H9 (cell line): ENCODE results near the gene DNAJC21. TPM values are rescaled to one million over a fixed set of nuclear protein-coding genes. Genes with fewer than 3 reads are reported as not detected.
"Not testable (repeated sequence)": the region's sequence is repeated elsewhere in the genome, so short reads cannot be mapped to it uniquely, and the experiment has no call there.

ENCODE experiments used
- DNase-seq: peaks from one replicate; pipeline ENCODE4 v3.0.0-alpha.2; 2017
- H2AFZ ChIP-seq: one replicate; pipeline ENCODE4 v1.6.1; 2013; ENCODE audit warnings: mild to moderate bottlenecking, low read length, control low read depth, moderate library complexity
- H2AK5ac ChIP-seq: 2 replicates; pipeline ENCODE4 v1.6.1; 2013; ENCODE audit warnings: low read length, control low read depth, mixed read lengths; ENCODE audit not compliant: insufficient read length
- H2BK120ac ChIP-seq: one replicate; pipeline ENCODE4 v1.6.1; 2013; ENCODE audit warnings: low read depth, mild to moderate bottlenecking, low read length, control low read depth, inconsistent platforms; ENCODE audit not compliant: poor library complexity, severe bottlenecking
- H2BK12ac ChIP-seq: 2 replicates; pipeline ENCODE4 v1.6.1; 2013; ENCODE audit warnings: low read length, control low read depth, mixed read lengths, low read depth; ENCODE audit not compliant: insufficient read length
- H2BK15ac ChIP-seq: 2 replicates; pipeline ENCODE4 v1.6.1; 2013; ENCODE audit warnings: low read depth, low read length, control low read depth
- H2BK20ac ChIP-seq: one replicate; pipeline ENCODE4 v1.6.1; 2013; ENCODE audit warnings: low read depth, mild to moderate bottlenecking, low read length, control low read depth, inconsistent platforms; ENCODE audit not compliant: poor library complexity, severe bottlenecking
- H2BK5ac ChIP-seq: 2 replicates; pipeline ENCODE4 v1.6.1; 2013; ENCODE audit warnings: low read length, control low read depth, mixed read lengths; ENCODE audit not compliant: insufficient read length
- H3K14ac ChIP-seq: 2 replicates; pipeline ENCODE4 v1.6.1; 2013; ENCODE audit warnings: low read length, control low read depth; ENCODE audit not compliant: insufficient read depth
- H3K18ac ChIP-seq: 2 replicates; pipeline ENCODE4 v1.6.1; 2013; ENCODE audit warnings: low read depth, mild to moderate bottlenecking, mixed read lengths, low read length, control low read depth; ENCODE audit not compliant: insufficient read length
- H3K23ac ChIP-seq: 2 replicates; pipeline ENCODE4 v1.6.1; 2013; ENCODE audit warnings: low read length, control low read depth, mixed read lengths, low read depth; ENCODE audit not compliant: insufficient read length
- H3K23me2 ChIP-seq: 2 replicates; pipeline ENCODE4 v1.6.1; 2013; ENCODE audit warnings: low read depth, mild to moderate bottlenecking, mixed read lengths, low read length, control low read depth; ENCODE audit not compliant: insufficient read length, poor library complexity, severe bottlenecking
- H3K27ac ChIP-seq: 2 replicates; pipeline ENCODE4 v1.5.1; 2013; ENCODE audit warnings: low read length, control low read depth, mixed read lengths, low read depth; ENCODE audit not compliant: insufficient read length
- H3K27me3 ChIP-seq: 2 replicates; pipeline ENCODE4 v1.6.1; 2013; ENCODE audit warnings: low read length, control low read depth, inconsistent platforms; ENCODE audit not compliant: insufficient read depth
- H3K4ac ChIP-seq: 2 replicates; pipeline ENCODE4 v1.6.1; 2013; ENCODE audit warnings: low read depth, mild to moderate bottlenecking, control low read depth, inconsistent platforms, low read length, moderate library complexity
- H3K4me1 ChIP-seq: 2 replicates; pipeline ENCODE4 v1.6.1; 2013; ENCODE audit warnings: low read length, control low read depth, inconsistent platforms; ENCODE audit not compliant: insufficient read depth
- H3K4me2 ChIP-seq: 2 replicates; pipeline ENCODE4 v1.6.1; 2013; ENCODE audit warnings: low read length, control low read depth, mixed read lengths; ENCODE audit not compliant: insufficient read length, insufficient read depth
- H3K56ac ChIP-seq: 2 replicates; pipeline ENCODE4 v1.6.1; 2013; ENCODE audit warnings: low read depth, mild to moderate bottlenecking, mixed read lengths, low read length, control low read depth; ENCODE audit not compliant: insufficient read length
- H3K79me1 ChIP-seq: 2 replicates; pipeline ENCODE4 v1.6.1; 2013; ENCODE audit warnings: low read depth, mild to moderate bottlenecking, moderate library complexity, low read length, control low read depth, inconsistent platforms; ENCODE audit not compliant: insufficient read depth, poor library complexity, severe bottlenecking
- H3K79me2 ChIP-seq: 2 replicates; pipeline ENCODE4 v1.6.1; 2013; ENCODE audit warnings: low read length, control low read depth, inconsistent platforms; ENCODE audit not compliant: insufficient read depth
- H3K9ac ChIP-seq: 2 replicates; pipeline ENCODE4 v1.6.1; 2013; ENCODE audit warnings: low read length, control low read depth, mixed read lengths; ENCODE audit not compliant: insufficient read length; ENCODE audit errors: extremely low read depth
- H3K9me3 ChIP-seq: one replicate; pipeline ENCODE4 v1.6.1; 2013; ENCODE audit warnings: low read depth, low read length, inconsistent platforms; ENCODE audit not compliant: control insufficient read depth
- H3T11ph ChIP-seq: one replicate; pipeline ENCODE4 v1.6.1; 2013; ENCODE audit warnings: mild to moderate bottlenecking, low read length, control low read depth, inconsistent platforms
- H4K20me1 ChIP-seq: one replicate; pipeline ENCODE4 v1.6.1; 2013; ENCODE audit not compliant: control insufficient read depth, insufficient read length, insufficient read depth
- H4K5ac ChIP-seq: 2 replicates; pipeline ENCODE4 v1.6.1; 2013; ENCODE audit warnings: low read depth, mild to moderate bottlenecking, mixed read lengths, low read length, control low read depth; ENCODE audit not compliant: insufficient read length
- H4K8ac ChIP-seq: replicated peaks from 2 replicates; pipeline ENCODE4 v1.6.1; 2013; ENCODE audit warnings: low read length, control low read depth, mixed read lengths, low read depth; ENCODE audit not compliant: insufficient read length
- H4K91ac ChIP-seq: 2 replicates; pipeline ENCODE4 v1.6.1; 2013; ENCODE audit warnings: low read depth, mild to moderate bottlenecking, moderate library complexity, mixed read lengths, low read length, control low read depth; ENCODE audit not compliant: insufficient read length
- H3K27ac Mint-ChIP-seq, 3 experiments: 2 replicates in 2 of 3; 3 replicates in 1 of 3; pipeline ENCODE4 v1.8.0; 2020 to 2021; ENCODE audit warnings: mixed read lengths in 3 of 3, mild to moderate bottlenecking in 1 of 3, moderate library complexity in 1 of 3
- H3K27me3 Mint-ChIP-seq: 2 replicates; pipeline ENCODE4 v1.8.0; 2021; ENCODE audit warnings: low read depth, mild to moderate bottlenecking, moderate library complexity, mixed read lengths
- H3K36me3 Mint-ChIP-seq, 3 experiments: 2 replicates in 2 of 3; 3 replicates in 1 of 3; pipeline ENCODE4 v1.8.0; 2020 to 2021; ENCODE audit warnings: low read depth in 3 of 3, mixed read lengths in 3 of 3; ENCODE audit not compliant: insufficient read depth in 1 of 3
- H3K4me1 Mint-ChIP-seq, 2 experiments: 2 replicates each; pipeline ENCODE4 v1.8.0; 2020; ENCODE audit warnings: mixed read lengths in 2 of 2
- H3K4me3 Mint-ChIP-seq, 2 experiments: 2 replicates in 1 of 2; 3 replicates in 1 of 2; pipeline ENCODE4 v1.8.0; 2020 to 2021; ENCODE audit warnings: mild to moderate bottlenecking in 2 of 2, mixed read lengths in 2 of 2, moderate library complexity in 1 of 2
- H3K9me3 Mint-ChIP-seq, 2 experiments: 2 replicates in 1 of 2; 3 replicates in 1 of 2; pipeline ENCODE4 v1.8.0; 2020; ENCODE audit warnings: mild to moderate bottlenecking in 2 of 2, mixed read lengths in 2 of 2, moderate library complexity in 1 of 2
- WGBS: extraction: QIAGEN DNeasy Blood & Tissue Kit; methylation state at CpG from one replicate; pipeline ENCODE4 v1.1.7; 2013; ENCODE audit warnings: missing lambda C conversion rate, low lambda C conversion rate, mixed read lengths; ENCODE audit not compliant: insufficient read length; ENCODE audit errors: extremely low coverage; 5-methylcytosine and 5-hydroxymethylcytosine counted together
- total RNA-seq: library from RNA; stranded (reverse); gene quantifications from 2 replicates; pipeline ENCODE4 v1.2.1, GENCODE V29; 2021
- TF ChIP-seq, protein P1 (sequence below): fragments of 200-600 bp; sonication (generic); conservative IDR thresholded peaks from 3 replicates; pipeline ENCODE4 v1.8.0; 2021; ENCODE audit warnings: antibody characterized with exemption, mild to moderate bottlenecking

DNAJC21 gene
- total RNA-seq, 1 experiment from 2014 or later = 50.4 TPM

- H3K4me1 Mint-ChIP-seq = peaks cover 17 to 19% of the 10 kb centered on the region in 2 experiments
- peaks cover 5% of the 10 kb centered on the region for H3K23me2 ChIP-seq
- H4K91ac ChIP-seq = no peak overlapping the region
- no peak overlapping the region for H3K9ac ChIP-seq
- no peak overlapping the region for H2AFZ ChIP-seq
- H3K79me2 ChIP-seq = peaks cover 23% of the 10 kb centered on the region
- TF ChIP-seq, protein P1, sequence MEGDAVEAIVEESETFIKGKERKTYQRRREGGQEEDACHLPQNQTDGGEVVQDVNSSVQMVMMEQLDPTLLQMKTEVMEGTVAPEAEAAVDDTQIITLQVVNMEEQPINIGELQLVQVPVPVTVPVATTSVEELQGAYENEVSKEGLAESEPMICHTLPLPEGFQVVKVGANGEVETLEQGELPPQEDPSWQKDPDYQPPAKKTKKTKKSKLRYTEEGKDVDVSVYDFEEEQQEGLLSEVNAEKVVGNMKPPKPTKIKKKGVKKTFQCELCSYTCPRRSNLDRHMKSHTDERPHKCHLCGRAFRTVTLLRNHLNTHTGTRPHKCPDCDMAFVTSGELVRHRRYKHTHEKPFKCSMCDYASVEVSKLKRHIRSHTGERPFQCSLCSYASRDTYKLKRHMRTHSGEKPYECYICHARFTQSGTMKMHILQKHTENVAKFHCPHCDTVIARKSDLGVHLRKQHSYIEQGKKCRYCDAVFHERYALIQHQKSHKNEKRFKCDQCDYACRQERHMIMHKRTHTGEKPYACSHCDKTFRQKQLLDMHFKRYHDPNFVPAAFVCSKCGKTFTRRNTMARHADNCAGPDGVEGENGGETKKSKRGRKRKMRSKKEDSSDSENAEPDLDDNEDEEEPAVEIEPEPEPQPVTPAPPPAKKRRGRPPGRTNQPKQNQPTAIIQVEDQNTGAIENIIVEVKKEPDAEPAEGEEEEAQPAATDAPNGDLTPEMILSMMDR = peak; percentile 51; the same call in 2 of the 3 replicates
- H3K27ac Mint-ChIP-seq = no peak overlapping the region
- no peak overlapping the region for H3K4me3 Mint-ChIP-seq
- no peak overlapping the region for H4K8ac ChIP-seq
- H3K4ac ChIP-seq = no peak overlapping the region
- H2BK15ac ChIP-seq = no peak overlapping the region
- no peak overlapping the region for H3K4me2 ChIP-seq
- no peak overlapping the region for H3K18ac ChIP-seq
- H3K9me3 Mint-ChIP-seq = no peaks in the 10 kb centered on the region
- no peaks in the 10 kb centered on the region for H3K4me1 ChIP-seq
- H3K56ac ChIP-seq = no peak overlapping the region
- H3K23ac ChIP-seq = no peak overlapping the region
- H4K5ac ChIP-seq = no peak overlapping the region
- H3K27me3 ChIP-seq = no peaks in the 10 kb centered on the region
- no peak overlapping the region for H2BK120ac ChIP-seq
- no peak overlapping the region for H2AK5ac ChIP-seq
- DNase-seq = no peak
- no peak overlapping the region for H2BK20ac ChIP-seq
- H3T11ph ChIP-seq = no peak overlapping the region
- WGBS = no CpG with 5 or more reads among the region's 4 CpGs
- no peak overlapping the region for H3K14ac ChIP-seq
- H2BK12ac ChIP-seq = no peak overlapping the region
- H2BK5ac ChIP-seq = no peak overlapping the region
- H3K27ac ChIP-seq = no peak overlapping the region
- no peaks in the 10 kb centered on the region for H3K9me3 ChIP-seq
- H3K36me3 Mint-ChIP-seq = peaks cover 31 to 68% (median 58%) of the 10 kb centered on the region in 3 experiments
- no peaks in the 10 kb centered on the region for H4K20me1 ChIP-seq
- no peaks in the 10 kb centered on the region for H3K79me1 ChIP-seq
- H3K27me3 Mint-ChIP-seq = no peaks in the 10 kb centered on the region
Observed at GRCh38 chr5:34919077-34919476, 10.3 kb upstream of the DNAJC21 start.

GRCh38 chr5:34923256-34923655, 6.1 kb upstream of the DNAJC21 start:
- H3K18ac ChIP-seq, H3T11ph ChIP-seq, H3K4me2 ChIP-seq, H4K20me1 ChIP-seq, H3K56ac ChIP-seq, H3K23me2 ChIP-seq, H3K27ac ChIP-seq, DNase-seq, H2BK12ac ChIP-seq, H2BK15ac ChIP-seq, H3K4me3 Mint-ChIP-seq, H3K4me1 ChIP-seq, H3K79me2 ChIP-seq, H3K27me3 Mint-ChIP-seq, H3K27me3 ChIP-seq, H2BK5ac ChIP-seq, H2BK120ac ChIP-seq, H3K23ac ChIP-seq, H3K9me3 Mint-ChIP-seq, H2BK20ac ChIP-seq, H2AK5ac ChIP-seq, H4K5ac ChIP-seq, H3K14ac ChIP-seq, H3K4me1 Mint-ChIP-seq, H3K9me3 ChIP-seq, H2AFZ ChIP-seq, H4K91ac ChIP-seq, H4K8ac ChIP-seq, H3K4ac ChIP-seq, H3K9ac ChIP-seq, H3K79me1 ChIP-seq: not testable (repeated sequence)
- Mint-ChIP-seq H3K27ac (peak overlapping the region in 1 of 3 experiments; percentile 44; a peak in 1 of 7 replicates), H3K36me3 (peaks cover 34 to 84% (median 73%) of the 10 kb centered on the region in 3 experiments)
- WGBS = no CpG with 5 or more reads among the region's 9 CpGs
